NB4 (cell line): ENCODE measurements around the gene GARS1.

Source experiments
- DNase-seq: peaks from one replicate; pipeline ENCODE4 v3.0.0; 2010; ENCODE audit warnings: low read depth
- H3K4me3 ChIP-seq: one replicate; pipeline ENCODE4 v1.5.1; 2011; ENCODE audit warnings: mild to moderate bottlenecking, low read depth, low read length, moderate library complexity
- CTCF ChIP-seq: IDR thresholded peaks from one replicate; pipeline ENCODE4 v1.5.1; 2012; ENCODE audit warnings: low read depth, low read length
- MAX ChIP-seq: IDR thresholded peaks from 2 replicates; pipeline ENCODE4 v1.6.1; 2011; ENCODE audit warnings: low read depth, low read length
- MYC ChIP-seq: IDR thresholded peaks from 2 replicates; pipeline ENCODE4 v1.6.1; 2011; ENCODE audit warnings: low read depth, low read length
- POLR2A ChIP-seq: IDR thresholded peaks from 2 replicates; pipeline ENCODE4 v1.6.1; 2011; ENCODE audit warnings: mild to moderate bottlenecking; ENCODE audit not compliant: insufficient read length; ENCODE audit errors: extremely low read depth

Gene GARS1

GRCh38 chr7:30665449-30665848, 70.8 kb downstream of the GARS1 start:
- no peak overlapping the region for H3K4me3 ChIP-seq
- no peak for TF ChIP-seq MYC
- TF ChIP-seq POLR2A: no peak
- TF ChIP-seq MAX: no peak
- no peak for TF ChIP-seq CTCF
- DNase-seq: no peak

GRCh38 chr7:30667172-30667571, 72.5 kb downstream of the GARS1 start:
- DNase-seq: no peak
- H3K4me3 ChIP-seq: no peak overlapping the region
- no peak for TF ChIP-seq MYC
- TF ChIP-seq CTCF: no peak
- no peak for TF ChIP-seq MAX

GRCh38 chr7:30668102-30668501, 73.4 kb downstream of the GARS1 start:
- no peak overlapping the region for H3K4me3 ChIP-seq
- no peak for DNase-seq
- TF ChIP-seq MYC (no peak), POLR2A (no peak), MAX (no peak), CTCF (no peak)

- DNase-seq: peak; percentile 84
- peak; percentile 81; the same call in 1 of the 2 replicates for TF ChIP-seq MAX
- no peak for TF ChIP-seq CTCF
- TF ChIP-seq MYC: peak; percentile 41; the same call in 1 of the 2 replicates
- no peak for TF ChIP-seq POLR2A
- no peak overlapping the region for H3K4me3 ChIP-seq
Observed at GRCh38 chr7:30671793-30672465, 77.3 kb downstream of the GARS1 start.

GRCh38 chr7:30674420-30674819, 79.7 kb downstream of the GARS1 start:
- no peak for DNase-seq
- no peak overlapping the region for H3K4me3 ChIP-seq
- TF ChIP-seq POLR2A: no peak
- TF ChIP-seq MAX: no peak

- no peak overlapping the region for H3K4me3 ChIP-seq
- DNase-seq: no peak
- TF ChIP-seq CTCF (no peak), POLR2A (no peak), MAX (no peak), MYC (no peak)
Observed at GRCh38 chr7:30674876-30675275, 80.2 kb downstream of the GARS1 start.
